SK-N-SH treated with all-trans-retinoic acid at 6 μM for 48 hours (cell line): ENCODE results near the gene PPID.
A peak's percentile ranks its signal among the peaks of the same experiment; 100 is the strongest.

Experiments
- ATAC-seq: fragments of 200-7000 bp; cut with Tn5 transposase; 3 replicates; pipeline ENCODE4 v1.9.1; 2020; ENCODE audit warnings: mild to moderate bottlenecking, moderate library complexity
- ARNTL ChIP-seq: fragments of 450-650 bp; formaldehyde crosslinking; IDR thresholded peaks from 2 replicates; pipeline ENCODE4 v1.5.0; 2020; ENCODE audit warnings: low read depth, mild to moderate bottlenecking, moderate library complexity, borderline replicate concordance
- BACH2 ChIP-seq: fragments of 250-450 bp; sonication (Bioruptor Pico); IDR thresholded peaks from 2 replicates; pipeline ENCODE4 v1.9.0; 2021; ENCODE audit warnings: mild to moderate bottlenecking, borderline replicate concordance
- CSDC2 ChIP-seq: fragments of 250-450 bp; sonication (Bioruptor Pico); IDR thresholded peaks from 2 replicates; pipeline ENCODE4 v1.5.0; 2020; ENCODE audit warnings: mild to moderate bottlenecking, moderate library complexity
- ESRRG ChIP-seq: fragments of 250-450 bp; sonication (Bioruptor Pico); IDR thresholded peaks from 2 replicates; pipeline ENCODE4 v1.6.1; 2021; ENCODE audit warnings: mild to moderate bottlenecking
- GLIS3 ChIP-seq: fragments of 250-450 bp; sonication (Bioruptor Pico); IDR thresholded peaks from 2 replicates; pipeline ENCODE4 v1.5.0; 2020; ENCODE audit warnings: mild to moderate bottlenecking, moderate library complexity
- ISL1 ChIP-seq: fragments of 250-450 bp; sonication (Bioruptor Pico); IDR thresholded peaks from 2 replicates; pipeline ENCODE4 v2.1.2; 2022; ENCODE audit warnings: mild to moderate bottlenecking, moderate library complexity
- PPARA ChIP-seq: fragments of 250-450 bp; sonication (Bioruptor Pico); IDR thresholded peaks from 2 replicates; pipeline ENCODE4 v1.5.0; 2020; ENCODE audit warnings: mild to moderate bottlenecking, borderline replicate concordance
- SNAI2 ChIP-seq: fragments of 250-450 bp; sonication (Bioruptor Pico); IDR thresholded peaks from 2 replicates; pipeline ENCODE4 v1.5.0; 2020; ENCODE audit warnings: mild to moderate bottlenecking, moderate library complexity
- TCF4 ChIP-seq: fragments of 250-450 bp; sonication (Bioruptor Pico); IDR thresholded peaks from 2 replicates; pipeline ENCODE4 v1.8.0; 2021; ENCODE audit warnings: mild to moderate bottlenecking, moderate library complexity, borderline replicate concordance
- TOX ChIP-seq: fragments of 250-450 bp; sonication (Bioruptor Pico); IDR thresholded peaks from 2 replicates; pipeline ENCODE4 v1.8.0; 2021; ENCODE audit warnings: mild to moderate bottlenecking, moderate library complexity, borderline replicate concordance
- ZC3H10 ChIP-seq: fragments of 250-450 bp; sonication (Bioruptor Pico); IDR thresholded peaks from 2 replicates; pipeline ENCODE4 v1.5.1; 2021; ENCODE audit warnings: mild to moderate bottlenecking, moderate library complexity
- ZNF565 ChIP-seq: fragments of 450-650 bp; formaldehyde crosslinking; conservative IDR thresholded peaks from 2 replicates; pipeline ENCODE4 v1.5.0; 2020; ENCODE audit warnings: low read depth, mild to moderate bottlenecking, moderate library complexity
- ZNF70 ChIP-seq: fragments of 450-650 bp; formaldehyde crosslinking; IDR thresholded peaks from 2 replicates; pipeline ENCODE4 v1.5.0; 2020; ENCODE audit warnings: mild to moderate bottlenecking, moderate library complexity
- ZNF8 ChIP-seq: fragments of 450-650 bp; formaldehyde crosslinking; IDR thresholded peaks from 2 replicates; pipeline ENCODE4 v1.5.0; 2020; ENCODE audit warnings: mild to moderate bottlenecking, moderate library complexity
- TF ChIP-seq, protein P1 (sequence below): fragments of 250-450 bp; sonication (Bioruptor Pico); IDR thresholded peaks from 2 replicates; pipeline ENCODE4 v1.8.0; 2020; ENCODE audit warnings: mild to moderate bottlenecking, moderate library complexity, borderline replicate concordance
- TF ChIP-seq, protein P2 (sequence below): fragments of 250-450 bp; sonication (Bioruptor Pico); IDR thresholded peaks from 2 replicates; pipeline ENCODE4 v1.5.1; 2020; ENCODE audit warnings: low read depth, mild to moderate bottlenecking, moderate library complexity
- TF ChIP-seq, protein P3 (sequence below): fragments of 250-450 bp; sonication (Bioruptor Pico); IDR thresholded peaks from 2 replicates; pipeline ENCODE4 v1.5.1; 2021; ENCODE audit warnings: mild to moderate bottlenecking, moderate library complexity
- TF ChIP-seq, protein P4 (sequence below): fragments of 250-450 bp; sonication (Bioruptor Pico); IDR thresholded peaks from 2 replicates; pipeline ENCODE4 v1.8.0; 2021; ENCODE audit warnings: low read depth, mild to moderate bottlenecking, moderate library complexity, borderline replicate concordance

The PPID gene

DNA sequence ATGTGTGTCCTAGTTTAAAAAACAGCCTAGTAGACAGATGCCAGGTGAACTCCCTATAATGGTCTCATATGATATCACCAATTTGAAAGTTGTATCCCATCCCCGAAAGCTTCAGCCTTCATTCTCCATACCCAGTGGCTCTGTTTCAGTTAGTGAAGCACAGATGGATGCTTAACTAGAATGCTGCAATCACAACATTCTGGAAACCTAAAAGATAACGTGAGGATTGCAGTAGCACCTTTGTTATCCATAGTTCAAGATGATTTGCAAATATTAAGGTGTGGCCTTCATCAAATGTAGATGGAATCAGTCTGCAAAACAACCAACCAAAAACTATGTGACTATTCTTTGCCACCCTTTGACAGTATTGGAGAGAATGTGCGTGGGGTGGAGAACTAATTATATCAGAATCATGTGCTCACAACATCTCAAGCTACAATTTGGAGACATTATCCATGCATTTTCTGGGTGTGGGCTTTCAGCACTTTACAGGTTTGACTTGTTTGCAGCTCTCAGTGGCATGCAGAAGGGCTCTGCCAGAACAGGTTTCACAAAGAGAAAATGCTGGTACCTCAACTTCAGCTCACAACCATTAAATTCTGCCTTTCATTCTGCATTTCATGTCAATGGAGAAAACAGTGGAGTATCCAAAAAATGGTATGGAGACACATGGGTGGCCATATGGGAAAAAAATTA is 18.3 kb upstream of the PPID start (continued):
- TF ChIP-seq ZC3H10, result no peak
- TF ChIP-seq, protein P1, sequence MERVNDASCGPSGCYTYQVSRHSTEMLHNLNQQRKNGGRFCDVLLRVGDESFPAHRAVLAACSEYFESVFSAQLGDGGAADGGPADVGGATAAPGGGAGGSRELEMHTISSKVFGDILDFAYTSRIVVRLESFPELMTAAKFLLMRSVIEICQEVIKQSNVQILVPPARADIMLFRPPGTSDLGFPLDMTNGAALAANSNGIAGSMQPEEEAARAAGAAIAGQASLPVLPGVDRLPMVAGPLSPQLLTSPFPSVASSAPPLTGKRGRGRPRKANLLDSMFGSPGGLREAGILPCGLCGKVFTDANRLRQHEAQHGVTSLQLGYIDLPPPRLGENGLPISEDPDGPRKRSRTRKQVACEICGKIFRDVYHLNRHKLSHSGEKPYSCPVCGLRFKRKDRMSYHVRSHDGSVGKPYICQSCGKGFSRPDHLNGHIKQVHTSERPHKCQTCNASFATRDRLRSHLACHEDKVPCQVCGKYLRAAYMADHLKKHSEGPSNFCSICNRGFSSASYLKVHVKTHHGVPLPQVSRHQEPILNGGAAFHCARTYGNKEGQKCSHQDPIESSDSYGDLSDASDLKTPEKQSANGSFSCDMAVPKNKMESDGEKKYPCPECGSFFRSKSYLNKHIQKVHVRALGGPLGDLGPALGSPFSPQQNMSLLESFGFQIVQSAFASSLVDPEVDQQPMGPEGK (CRISPR knock-in tag), result no peak
- no peak for TF ChIP-seq TOX
- no peak for TF ChIP-seq BACH2
- no peak for TF ChIP-seq PPARA
- TF ChIP-seq ESRRG, result no peak
- no peak for TF ChIP-seq TCF4
- no peak for TF ChIP-seq ZNF70 (CRISPR knock-in tag)
- TF ChIP-seq, all 23 proteins: peak for 0

DNA sequence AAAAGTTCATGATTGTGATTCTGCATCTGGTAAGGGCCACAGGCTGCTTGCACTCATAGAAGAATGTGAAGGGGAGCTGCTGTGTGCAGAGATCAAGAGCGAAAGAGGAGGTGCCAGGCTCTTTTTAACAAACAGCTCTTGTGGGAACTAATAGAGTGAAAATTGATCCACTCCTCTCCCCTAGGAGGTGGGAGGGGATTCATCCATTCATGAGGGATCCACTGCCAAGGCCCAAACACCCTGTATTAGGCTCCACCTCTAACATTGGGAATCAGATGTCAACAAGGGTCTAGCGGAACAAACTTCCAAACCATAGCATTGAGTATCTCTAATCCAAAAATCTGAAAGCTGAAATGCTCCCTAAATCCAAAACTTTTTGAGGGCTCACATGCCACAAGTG is 16.4 kb upstream of the PPID start:
- TF ChIP-seq, protein P2, sequence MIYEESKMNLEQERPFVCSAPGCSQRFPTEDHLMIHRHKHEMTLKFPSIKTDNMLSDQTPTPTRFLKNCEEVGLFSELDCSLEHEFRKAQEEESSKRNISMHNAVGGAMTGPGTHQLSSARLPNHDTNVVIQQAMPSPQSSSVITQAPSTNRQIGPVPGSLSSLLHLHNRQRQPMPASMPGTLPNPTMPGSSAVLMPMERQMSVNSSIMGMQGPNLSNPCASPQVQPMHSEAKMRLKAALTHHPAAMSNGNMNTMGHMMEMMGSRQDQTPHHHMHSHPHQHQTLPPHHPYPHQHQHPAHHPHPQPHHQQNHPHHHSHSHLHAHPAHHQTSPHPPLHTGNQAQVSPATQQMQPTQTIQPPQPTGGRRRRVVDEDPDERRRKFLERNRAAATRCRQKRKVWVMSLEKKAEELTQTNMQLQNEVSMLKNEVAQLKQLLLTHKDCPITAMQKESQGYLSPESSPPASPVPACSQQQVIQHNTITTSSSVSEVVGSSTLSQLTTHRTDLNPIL (CRISPR knock-in tag), result no peak
- TF ChIP-seq ESRRG (no peak), GLIS3 (CRISPR knock-in tag) (no peak), ZNF565 (CRISPR knock-in tag) (no peak)
- TF ChIP-seq, protein P3, sequence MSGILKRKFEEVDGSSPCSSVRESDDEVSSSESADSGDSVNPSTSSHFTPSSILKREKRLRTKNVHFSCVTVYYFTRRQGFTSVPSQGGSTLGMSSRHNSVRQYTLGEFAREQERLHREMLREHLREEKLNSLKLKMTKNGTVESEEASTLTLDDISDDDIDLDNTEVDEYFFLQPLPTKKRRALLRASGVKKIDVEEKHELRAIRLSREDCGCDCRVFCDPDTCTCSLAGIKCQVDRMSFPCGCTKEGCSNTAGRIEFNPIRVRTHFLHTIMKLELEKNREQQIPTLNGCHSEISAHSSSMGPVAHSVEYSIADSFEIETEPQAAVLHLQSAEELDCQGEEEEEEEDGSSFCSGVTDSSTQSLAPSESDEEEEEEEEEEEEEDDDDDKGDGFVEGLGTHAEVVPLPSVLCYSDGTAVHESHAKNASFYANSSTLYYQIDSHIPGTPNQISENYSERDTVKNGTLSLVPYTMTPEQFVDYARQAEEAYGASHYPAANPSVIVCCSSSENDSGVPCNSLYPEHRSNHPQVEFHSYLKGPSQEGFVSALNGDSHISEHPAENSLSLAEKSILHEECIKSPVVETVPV, result no peak
- TF ChIP-seq, protein P4, sequence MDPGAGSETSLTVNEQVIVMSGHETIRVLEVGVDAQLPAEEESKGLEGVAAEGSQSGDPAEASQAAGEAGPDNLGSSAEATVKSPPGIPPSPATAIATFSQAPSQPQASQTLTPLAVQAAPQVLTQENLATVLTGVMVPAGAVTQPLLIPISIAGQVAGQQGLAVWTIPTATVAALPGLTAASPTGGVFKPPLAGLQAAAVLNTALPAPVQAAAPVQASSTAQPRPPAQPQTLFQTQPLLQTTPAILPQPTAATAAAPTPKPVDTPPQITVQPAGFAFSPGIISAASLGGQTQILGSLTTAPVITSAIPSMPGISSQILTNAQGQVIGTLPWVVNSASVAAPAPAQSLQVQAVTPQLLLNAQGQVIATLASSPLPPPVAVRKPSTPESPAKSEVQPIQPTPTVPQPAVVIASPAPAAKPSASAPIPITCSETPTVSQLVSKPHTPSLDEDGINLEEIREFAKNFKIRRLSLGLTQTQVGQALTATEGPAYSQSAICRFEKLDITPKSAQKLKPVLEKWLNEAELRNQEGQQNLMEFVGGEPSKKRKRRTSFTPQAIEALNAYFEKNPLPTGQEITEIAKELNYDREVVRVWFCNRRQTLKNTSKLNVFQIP (CRISPR knock-in tag), result no peak
- ATAC-seq, result no peak

DNA sequence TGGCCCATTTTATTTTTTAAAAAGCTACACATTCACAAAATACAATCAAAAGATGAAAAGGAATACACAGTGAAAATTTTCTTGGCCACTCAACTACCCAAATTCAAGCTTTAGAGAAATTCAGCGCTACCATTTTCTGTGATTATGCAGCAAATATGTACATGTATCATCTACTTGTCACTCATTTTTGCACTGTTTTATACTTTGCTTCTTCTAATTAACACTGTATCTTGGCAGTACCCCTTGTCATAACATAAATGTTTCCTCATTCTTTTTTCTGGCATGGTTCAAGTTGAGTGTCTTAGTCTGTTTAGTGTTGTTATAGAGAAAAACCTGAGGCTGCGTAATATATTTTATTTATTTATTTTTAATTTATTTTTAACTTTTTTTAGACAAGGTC is 15.7 kb upstream of the PPID start:
- TF ChIP-seq, protein P1 (CRISPR knock-in tag), result no peak
- TF ChIP-seq, protein P4 (CRISPR knock-in tag), result no peak
- TF ChIP-seq CSDC2 (CRISPR knock-in tag) (no peak), GLIS3 (CRISPR knock-in tag) (no peak)
- TF ChIP-seq, all 23 proteins: peak for 0
- ATAC-seq, result no peak

DNA sequence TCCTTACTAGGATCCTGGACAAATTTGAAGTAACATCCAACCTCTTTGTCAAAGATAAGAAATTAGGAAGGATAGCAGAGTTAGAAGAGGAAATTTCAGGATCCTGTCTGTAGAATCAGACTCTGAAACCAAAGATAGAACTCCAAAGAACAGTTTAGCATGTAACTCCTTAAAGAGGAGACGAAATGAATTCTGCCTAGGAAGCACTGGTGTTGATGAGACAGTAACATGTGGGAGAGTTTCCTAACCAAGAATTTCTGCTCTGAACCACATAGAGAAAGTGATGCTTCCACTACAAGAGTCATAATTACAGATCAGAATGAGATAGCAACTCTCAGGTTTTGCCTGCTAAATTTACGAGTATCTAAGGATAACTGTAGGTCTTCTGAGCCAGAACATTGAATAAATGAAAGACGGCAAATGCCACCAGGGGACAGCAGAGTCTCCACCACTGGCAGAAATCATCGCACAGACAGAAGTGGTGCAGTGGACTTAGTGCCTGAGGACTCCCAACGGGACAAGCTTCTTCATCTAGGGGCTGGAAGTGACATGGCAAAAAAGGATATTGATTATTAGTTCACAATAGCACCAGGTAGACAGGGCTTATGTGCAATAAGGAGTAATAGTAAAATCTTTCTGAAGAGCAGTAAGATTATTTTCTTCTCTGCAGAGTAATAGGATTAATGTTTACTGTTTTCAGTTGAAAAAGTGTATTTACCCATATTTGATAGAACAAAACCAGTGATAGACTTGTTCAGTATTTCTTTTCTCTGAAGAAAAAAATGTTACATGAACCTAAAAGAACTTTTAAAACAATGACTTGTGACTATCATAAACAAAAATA is 6.7 kb upstream of the PPID start:
- TF ChIP-seq ESRRG (no peak), ISL1 (no peak), ZNF8 (CRISPR knock-in tag) (no peak), SNAI2 (no peak), BACH2 (no peak), TOX (no peak), ARNTL (CRISPR knock-in tag) (no peak)
- TF ChIP-seq, protein P2 (CRISPR knock-in tag), result no peak
- TF ChIP-seq, protein P4 (CRISPR knock-in tag), result no peak
- TF ChIP-seq, protein P3, result no peak
- ATAC-seq, result peak; percentile 100
